ENCODE measurements around the gene SLC29A1. TPM values are rescaled to one million over a fixed set of nuclear protein-coding genes. Genes with fewer than 3 reads are reported as not detected.
A peak's percentile ranks its signal among the peaks of the same experiment; 100 is the strongest.

Gene SLC29A1
- total and polyA plus RNA-seq, 9 of the 15 experiments (the other 6 are each of a cell fraction or from before 2014, with no cell fraction given): 18.9 to 170 (median 57.7) TPM

- TF ChIP-seq TCF7 (IDR thresholded peaks at IDR 0.05; ENCODE audit: borderline replicate concordance): no peak
- no peak for TF ChIP-seq FOXA1 (IDR thresholded peaks at IDR 0.05; ENCODE audit: borderline replicate concordance)
- TF ChIP-seq ZBTB7A (IDR thresholded peaks at IDR 0.05; ENCODE audit: borderline replicate concordance, control insufficient read depth, low read depth, low read length): peak; percentile 79
- TF ChIP-seq, protein P1, sequence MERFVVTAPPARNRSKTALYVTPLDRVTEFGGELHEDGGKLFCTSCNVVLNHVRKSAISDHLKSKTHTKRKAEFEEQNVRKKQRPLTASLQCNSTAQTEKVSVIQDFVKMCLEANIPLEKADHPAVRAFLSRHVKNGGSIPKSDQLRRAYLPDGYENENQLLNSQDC (CRISPR knock-in tag; IDR thresholded peaks at IDR 0.05): no peak
- TF ChIP-seq SRF (CRISPR knock-in tag; IDR thresholded peaks at IDR 0.05): no peak
- TF ChIP-seq, protein P2, sequence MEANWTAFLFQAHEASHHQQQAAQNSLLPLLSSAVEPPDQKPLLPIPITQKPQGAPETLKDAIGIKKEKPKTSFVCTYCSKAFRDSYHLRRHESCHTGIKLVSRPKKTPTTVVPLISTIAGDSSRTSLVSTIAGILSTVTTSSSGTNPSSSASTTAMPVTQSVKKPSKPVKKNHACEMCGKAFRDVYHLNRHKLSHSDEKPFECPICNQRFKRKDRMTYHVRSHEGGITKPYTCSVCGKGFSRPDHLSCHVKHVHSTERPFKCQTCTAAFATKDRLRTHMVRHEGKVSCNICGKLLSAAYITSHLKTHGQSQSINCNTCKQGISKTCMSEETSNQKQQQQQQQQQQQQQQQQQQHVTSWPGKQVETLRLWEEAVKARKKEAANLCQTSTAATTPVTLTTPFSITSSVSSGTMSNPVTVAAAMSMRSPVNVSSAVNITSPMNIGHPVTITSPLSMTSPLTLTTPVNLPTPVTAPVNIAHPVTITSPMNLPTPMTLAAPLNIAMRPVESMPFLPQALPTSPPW (CRISPR knock-in tag; IDR thresholded peaks at IDR 0.05): peak; percentile 96
- peak; percentile 8; the same call in 1 of the 2 replicates for TF ChIP-seq MITF (IDR thresholded peaks at IDR 0.05)
- TF ChIP-seq TAF7 (tag; IDR thresholded peaks at IDR 0.05): no peak
- peak; percentile 39 for TF ChIP-seq CHD1 (IDR thresholded peaks at IDR 0.05; ENCODE audit: low read length)
- TF ChIP-seq RAD21 (CRISPR knock-in tag; conservative IDR thresholded peaks at IDR 0.05 in 1 of 2, IDR thresholded peaks at IDR 0.05 in 1 of 2): no peak
- TF ChIP-seq, protein P3, sequence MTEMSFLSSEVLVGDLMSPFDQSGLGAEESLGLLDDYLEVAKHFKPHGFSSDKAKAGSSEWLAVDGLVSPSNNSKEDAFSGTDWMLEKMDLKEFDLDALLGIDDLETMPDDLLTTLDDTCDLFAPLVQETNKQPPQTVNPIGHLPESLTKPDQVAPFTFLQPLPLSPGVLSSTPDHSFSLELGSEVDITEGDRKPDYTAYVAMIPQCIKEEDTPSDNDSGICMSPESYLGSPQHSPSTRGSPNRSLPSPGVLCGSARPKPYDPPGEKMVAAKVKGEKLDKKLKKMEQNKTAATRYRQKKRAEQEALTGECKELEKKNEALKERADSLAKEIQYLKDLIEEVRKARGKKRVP (CRISPR knock-in tag; IDR thresholded peaks at IDR 0.05): no peak
- no peak for TF ChIP-seq ZNF274 (IDR thresholded peaks at IDR 0.05; ENCODE audit: borderline replicate concordance, low read depth, low read length)
- no peak for TF ChIP-seq PRDM10 (IDR thresholded peaks at IDR 0.05; ENCODE audit: partially characterized antibody)
- TF ChIP-seq EP300 (IDR thresholded peaks at IDR 0.05; ENCODE audit: low read length): no peak
- TF ChIP-seq U2AF1 (optimal IDR thresholded peaks at IDR 0.05; ENCODE audit: low read depth, low read length): no peak
- no peak for TF ChIP-seq JUN (IDR thresholded peaks at IDR 0.05; ENCODE audit: borderline replicate concordance, low read depth, low read length)
- no peak for TF ChIP-seq JUN (CRISPR knock-in tag; IDR thresholded peaks at IDR 0.05; ENCODE audit: borderline replicate concordance)
Measured at GRCh38 chr6:44223319-44224028, at the start of gene SLC29A1 (continued).
